Omental fat pad (tissue), 4 donors: Measurements from ENCODE around the gene ABCC10. TPM values are rescaled to one million over a fixed set of nuclear protein-coding genes. Genes with fewer than 3 reads are reported as not detected.

Source experiments
- ATAC-seq: fragments of 150-250 bp; one replicate; pipeline ENCODE4 v1.9.1; 2016; ENCODE audit warnings: mild to moderate bottlenecking, moderate library complexity; ENCODE audit not compliant: low FRiP score
- DNase-seq: peaks from one replicate; pipeline ENCODE4 v3.0.0-alpha.2; 2019; ENCODE audit warnings: low spot score
- total RNA-seq, 4 donors: library from RNA; depleted of rRNA; stranded (reverse); fragments of >200 nt; gene quantifications; one replicate each; pipeline ENCODE4 v1.1.0, GENCODE V29; 2016
- TF ChIP-seq, protein P1 (sequence below), 3 donors: fragments of 450-650 bp; IDR thresholded peaks; one replicate each; pipeline ENCODE4 v1.5.1; 2016 to 2017; ENCODE audit warnings: antibody characterized with exemption in 3 of 3, mild to moderate bottlenecking in 3 of 3, moderate library complexity in 2 of 3

The ABCC10 gene
- total RNA-seq, 4 donors from 2014 or later = 11.5 to 21.9 (median 14.2) TPM

DNA sequence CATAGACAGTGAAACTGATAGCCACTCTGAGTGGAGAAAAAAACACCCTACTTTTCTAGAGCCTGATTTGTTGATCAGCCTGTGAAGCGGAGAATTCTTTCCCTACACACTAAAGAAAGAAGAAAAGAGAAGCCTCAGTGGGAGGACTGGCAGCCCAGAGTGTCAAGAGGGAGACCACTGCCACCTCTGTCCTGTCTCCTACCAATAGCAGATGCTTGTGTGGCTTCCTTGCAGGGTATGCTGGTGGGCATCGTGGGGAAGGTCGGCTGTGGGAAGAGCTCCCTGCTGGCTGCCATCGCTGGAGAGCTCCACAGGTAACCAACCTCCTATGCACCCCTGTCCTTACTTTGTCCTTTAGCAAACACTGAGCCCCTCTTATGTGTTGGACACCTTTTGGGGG is 10.4 kb downstream of the ABCC10 start:
- DNase-seq = no peak
- TF ChIP-seq, protein P1, sequence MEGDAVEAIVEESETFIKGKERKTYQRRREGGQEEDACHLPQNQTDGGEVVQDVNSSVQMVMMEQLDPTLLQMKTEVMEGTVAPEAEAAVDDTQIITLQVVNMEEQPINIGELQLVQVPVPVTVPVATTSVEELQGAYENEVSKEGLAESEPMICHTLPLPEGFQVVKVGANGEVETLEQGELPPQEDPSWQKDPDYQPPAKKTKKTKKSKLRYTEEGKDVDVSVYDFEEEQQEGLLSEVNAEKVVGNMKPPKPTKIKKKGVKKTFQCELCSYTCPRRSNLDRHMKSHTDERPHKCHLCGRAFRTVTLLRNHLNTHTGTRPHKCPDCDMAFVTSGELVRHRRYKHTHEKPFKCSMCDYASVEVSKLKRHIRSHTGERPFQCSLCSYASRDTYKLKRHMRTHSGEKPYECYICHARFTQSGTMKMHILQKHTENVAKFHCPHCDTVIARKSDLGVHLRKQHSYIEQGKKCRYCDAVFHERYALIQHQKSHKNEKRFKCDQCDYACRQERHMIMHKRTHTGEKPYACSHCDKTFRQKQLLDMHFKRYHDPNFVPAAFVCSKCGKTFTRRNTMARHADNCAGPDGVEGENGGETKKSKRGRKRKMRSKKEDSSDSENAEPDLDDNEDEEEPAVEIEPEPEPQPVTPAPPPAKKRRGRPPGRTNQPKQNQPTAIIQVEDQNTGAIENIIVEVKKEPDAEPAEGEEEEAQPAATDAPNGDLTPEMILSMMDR (IDR thresholded peaks at IDR 0.05) = no peak
- no peak for ATAC-seq

DNA sequence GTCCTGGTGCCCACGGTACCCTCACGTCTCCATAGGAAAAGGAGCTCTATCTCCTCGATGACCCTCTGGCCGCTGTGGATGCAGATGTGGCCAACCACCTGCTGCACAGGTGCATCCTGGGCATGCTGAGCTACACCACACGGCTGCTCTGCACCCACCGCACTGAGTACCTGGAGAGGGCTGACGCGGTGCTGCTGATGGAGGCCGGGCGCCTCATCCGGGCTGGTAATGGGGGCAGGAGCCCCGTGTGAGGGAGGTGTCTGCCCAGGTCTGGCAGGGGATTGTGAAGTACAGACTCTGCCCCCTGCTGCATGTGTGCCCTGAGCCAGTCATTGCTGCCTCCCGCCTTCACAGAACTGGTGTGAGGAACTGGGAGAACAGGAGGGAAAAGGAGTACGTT is 15.6 kb downstream of the ABCC10 start:
- TF ChIP-seq, protein P1 (IDR thresholded peaks at IDR 0.05) = no peak
- DNase-seq = no peak
- no peak for ATAC-seq

DNA sequence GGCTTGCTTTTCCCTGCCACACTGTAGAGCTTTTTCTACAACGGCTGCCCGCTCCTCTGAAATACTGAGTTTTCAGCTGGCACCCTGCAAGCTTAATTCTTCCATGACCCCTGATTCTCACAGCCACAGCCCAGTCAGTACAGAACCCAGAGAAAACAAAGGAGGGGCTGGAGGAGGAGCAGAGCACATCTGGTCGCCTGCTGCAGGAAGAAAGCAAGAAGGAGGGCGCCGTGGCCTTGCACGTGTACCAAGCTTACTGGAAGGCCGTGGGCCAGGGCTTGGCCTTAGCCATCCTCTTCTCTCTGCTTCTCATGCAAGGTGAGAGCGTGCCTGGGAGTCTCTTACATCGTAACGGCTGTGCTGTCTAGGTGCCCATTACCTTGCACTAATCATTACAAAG is 16.7 kb downstream of the ABCC10 start:
- TF ChIP-seq, protein P1 (IDR thresholded peaks at IDR 0.05) = no peak
- ATAC-seq = no peak
- no peak for DNase-seq

DNA sequence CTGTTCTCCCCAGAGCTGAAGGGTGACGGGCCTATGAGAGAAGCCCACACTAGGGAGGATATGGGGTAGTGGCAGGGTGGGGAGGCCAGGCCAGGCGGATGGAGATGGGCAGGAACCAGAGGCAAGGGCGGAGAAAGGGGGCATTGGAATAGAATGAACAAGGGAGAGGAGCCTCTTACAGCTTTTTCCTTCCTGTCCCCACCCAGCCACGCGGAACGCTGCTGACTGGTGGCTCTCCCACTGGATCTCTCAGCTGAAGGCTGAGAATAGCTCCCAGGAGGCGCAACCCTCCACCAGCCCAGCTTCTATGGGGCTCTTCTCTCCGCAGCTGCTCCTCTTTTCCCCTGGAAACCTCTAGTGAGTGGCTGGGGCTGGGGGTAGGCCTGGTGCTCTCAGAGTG is 17.2 kb downstream of the ABCC10 start:
- no peak for ATAC-seq
- TF ChIP-seq, protein P1 (IDR thresholded peaks at IDR 0.05) = no peak

DNA sequence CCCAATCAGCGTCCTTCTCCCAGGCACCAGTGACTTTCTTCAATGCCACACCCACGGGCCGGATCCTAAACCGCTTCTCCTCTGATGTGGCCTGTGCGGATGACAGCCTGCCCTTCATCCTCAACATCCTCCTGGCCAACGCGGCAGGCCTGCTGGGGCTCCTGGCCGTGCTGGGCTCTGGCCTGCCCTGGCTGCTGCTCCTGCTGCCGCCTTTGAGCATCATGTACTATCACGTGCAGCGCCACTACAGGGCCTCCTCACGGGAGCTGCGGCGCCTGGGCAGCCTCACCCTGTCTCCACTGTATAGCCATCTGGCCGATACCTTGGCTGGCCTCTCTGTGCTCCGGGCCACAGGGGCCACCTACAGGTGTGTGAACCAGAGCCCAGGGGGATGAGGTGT is 18.2 kb downstream of the ABCC10 start:
- no peak for ATAC-seq
- TF ChIP-seq, protein P1 (IDR thresholded peaks at IDR 0.05) = no peak

More for the DNA sequence above, 17.2 kb downstream of the ABCC10 start:
- DNase-seq = no peak

DNA sequence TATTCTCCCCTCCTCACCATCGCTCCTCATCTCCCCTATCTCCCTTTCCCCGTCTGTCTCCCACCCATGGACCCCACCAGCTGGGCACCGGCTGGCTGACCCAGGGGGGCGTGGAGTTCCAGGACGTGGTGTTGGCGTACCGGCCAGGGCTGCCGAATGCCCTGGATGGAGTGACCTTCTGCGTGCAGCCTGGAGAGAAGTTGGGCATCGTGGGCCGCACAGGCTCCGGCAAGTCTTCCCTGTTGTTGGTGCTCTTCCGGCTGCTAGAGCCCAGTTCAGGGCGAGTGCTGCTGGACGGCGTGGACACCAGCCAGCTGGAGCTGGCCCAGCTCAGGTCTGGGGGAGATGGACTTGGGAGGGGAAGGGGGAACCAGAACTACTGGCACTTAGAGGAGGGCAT is 20.3 kb downstream of the ABCC10 start:
- DNase-seq = no peak
- ATAC-seq = no peak
- TF ChIP-seq, protein P1 (IDR thresholded peaks at IDR 0.05) = no peak

More for the DNA sequence above, 18.2 kb downstream of the ABCC10 start:
- no peak for DNase-seq

DNA sequence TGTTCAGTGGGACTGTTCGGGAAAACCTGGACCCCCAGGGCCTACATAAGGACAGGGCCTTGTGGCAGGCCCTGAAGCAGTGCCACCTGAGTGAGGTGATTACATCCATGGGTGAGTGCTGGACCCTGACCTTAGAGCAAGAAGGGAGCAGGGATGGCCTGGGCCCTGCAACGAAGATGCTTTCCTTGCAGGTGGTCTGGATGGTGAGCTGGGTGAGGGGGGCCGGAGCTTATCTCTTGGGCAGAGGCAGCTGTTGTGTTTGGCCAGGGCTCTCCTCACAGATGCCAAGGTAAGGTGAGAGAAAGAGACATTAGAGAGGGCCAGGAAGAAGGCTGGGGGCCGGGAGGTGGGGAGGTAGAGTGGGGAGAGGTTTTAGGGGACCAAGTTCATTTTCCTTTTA is 21.6 kb downstream of the ABCC10 start:
- DNase-seq = no peak
- TF ChIP-seq, protein P1 (IDR thresholded peaks at IDR 0.05) = no peak
- no peak for ATAC-seq
